SKM-1 (cell line): Measurements from ENCODE around the gene KIF26B.
"Not testable (repeated sequence)": the region's sequence is repeated elsewhere in the genome, so short reads cannot be mapped to it uniquely, and the experiment has no call there.

Experiments
- DNase-seq: peaks from one replicate; lab custom pipeline; 2025; ENCODE audit not compliant: unreplicated experiment; lab: John Stamatoyannopoulos, UW

Gene KIF26B

DNA sequence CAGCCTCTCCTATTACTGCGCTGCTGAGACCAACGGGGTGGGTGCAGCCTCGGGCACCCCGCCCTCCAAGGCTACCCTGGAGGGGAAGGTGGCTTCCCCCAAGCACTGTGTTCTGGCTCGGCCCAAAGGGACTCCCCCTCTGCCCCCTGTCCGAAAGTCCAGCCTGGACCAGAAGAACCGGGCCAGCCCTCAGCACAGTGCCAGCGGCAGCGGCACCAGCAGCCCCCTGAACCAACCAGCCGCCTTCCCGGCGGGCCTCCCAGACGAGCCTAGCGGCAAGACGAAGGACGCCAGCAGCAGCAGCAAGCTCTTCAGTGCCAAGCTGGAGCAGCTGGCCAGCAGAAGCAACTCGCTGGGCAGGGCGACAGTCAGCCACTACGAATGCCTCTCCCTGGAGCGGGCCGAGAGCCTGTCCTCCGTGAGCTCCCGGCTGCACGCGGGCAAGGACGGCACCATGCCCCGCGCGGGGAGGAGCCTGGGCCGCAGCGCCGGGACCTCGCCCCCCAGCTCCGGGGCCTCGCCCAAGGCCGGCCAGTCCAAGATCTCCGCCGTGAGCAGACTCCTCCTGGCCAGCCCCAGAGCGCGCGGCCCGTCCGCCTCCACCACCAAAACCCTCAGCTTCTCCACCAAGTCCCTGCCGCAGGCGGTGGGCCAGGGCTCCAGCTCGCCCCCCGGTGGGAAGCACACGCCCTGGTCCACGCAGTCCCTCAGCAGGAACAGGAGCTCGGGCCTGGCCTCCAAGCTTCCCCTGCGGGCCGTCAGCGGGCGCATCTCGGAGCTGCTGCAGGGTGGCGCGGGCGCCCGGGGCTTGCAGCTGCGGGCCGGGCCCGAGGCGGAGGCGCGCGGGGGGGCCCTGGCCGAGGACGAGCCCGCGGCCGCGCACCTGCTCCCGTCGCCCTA lies 533.1 kb downstream of the KIF26B start:
- DNase-seq, result no peak

DNA sequence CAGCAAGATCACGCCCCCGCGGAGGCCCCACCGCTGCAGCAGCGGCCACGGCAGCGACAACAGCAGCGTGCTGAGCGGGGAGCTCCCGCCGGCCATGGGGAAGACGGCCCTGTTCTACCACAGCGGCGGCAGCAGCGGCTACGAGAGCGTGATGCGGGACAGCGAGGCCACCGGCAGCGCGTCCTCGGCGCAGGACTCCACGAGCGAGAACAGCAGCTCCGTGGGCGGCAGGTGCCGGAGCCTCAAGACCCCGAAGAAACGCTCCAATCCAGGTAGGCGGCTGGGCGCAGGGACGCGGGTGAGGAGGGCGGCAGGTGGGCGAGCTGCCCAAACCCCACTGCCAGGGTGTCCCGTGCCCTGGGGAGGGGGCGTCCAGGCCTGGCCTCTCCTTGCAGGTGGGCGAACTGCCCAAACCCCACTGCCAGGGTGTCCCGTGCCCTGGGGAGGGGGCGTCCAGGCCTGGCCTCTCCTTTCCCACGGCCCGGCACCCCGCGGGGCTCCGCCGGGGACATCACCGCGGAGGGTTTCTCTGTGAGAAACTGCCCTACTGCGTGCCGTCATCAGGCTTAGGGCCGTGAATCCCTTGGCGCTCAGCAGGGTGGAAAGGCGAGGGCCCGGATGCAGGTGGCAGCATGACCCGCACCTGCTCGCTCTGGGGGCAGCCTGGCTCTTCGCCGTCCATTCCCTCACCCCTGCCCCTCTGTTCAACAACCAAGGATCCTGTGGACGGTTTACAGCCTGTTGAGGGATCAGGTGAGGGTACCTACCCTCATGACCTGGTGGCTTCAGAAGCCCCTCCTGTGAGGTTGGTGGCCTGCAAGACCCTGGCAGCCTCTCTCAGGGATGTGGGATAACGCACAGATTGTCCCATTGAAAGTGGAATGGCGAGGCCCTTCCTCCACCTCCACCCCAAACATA lies 534.0 kb downstream of the KIF26B start:
- no peak for DNase-seq

DNA sequence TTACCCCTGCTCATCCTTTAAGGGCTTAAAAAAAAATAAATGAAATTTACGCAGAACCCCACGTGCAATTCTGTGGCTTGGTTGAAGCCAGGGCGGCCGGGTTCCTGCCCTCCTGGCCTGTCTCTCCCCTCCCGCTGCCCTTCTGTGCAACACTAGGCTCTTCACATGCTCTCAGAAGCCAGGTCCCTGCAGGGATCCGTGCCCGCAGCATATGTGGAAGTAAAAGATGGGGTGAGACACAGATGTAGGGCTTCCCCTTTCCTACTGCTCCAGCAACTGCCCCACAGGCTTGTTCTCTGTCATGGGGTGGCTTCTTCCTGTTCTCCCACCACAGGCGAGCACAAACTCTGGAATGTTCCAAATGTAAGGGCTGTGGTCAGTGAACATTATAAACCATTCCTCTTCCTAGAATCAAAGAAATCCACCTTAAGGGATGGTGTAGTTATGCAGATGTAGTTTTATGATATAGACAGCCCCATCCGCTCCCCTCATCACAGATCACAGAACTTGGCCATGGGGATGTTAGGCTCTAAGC lies 535.4 kb downstream of the KIF26B start:
- peak; percentile 17 for DNase-seq

DNA sequence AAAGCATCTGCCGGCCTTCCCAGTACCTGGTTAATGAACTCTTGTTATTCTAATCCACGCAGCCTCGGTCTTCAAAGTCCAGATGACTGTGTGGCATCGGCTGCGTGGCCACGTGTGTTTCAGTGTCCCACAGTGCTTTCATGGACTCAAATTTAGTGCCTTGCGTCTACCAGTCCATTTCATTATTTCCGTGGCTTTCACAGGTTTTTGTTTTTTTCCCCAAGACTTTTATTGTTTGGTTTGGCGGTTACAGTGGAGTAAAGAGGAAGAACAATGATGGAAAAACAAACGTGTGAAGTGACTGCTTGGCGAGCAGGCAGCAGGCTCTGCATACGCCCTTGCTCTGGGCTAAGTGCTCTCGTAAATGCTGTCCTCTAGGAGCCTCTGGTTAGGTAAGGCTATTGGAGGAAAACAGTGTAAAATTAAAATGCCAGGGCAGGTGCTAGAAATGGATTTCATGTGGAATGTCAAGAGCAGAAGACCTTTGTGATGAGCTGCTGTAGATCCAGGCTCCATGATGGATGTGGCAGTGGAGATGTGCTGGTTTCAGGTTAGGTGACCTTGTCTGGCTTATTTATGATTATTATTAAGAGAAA lies 536.3 kb downstream of the KIF26B start:
- DNase-seq, result no peak

DNA sequence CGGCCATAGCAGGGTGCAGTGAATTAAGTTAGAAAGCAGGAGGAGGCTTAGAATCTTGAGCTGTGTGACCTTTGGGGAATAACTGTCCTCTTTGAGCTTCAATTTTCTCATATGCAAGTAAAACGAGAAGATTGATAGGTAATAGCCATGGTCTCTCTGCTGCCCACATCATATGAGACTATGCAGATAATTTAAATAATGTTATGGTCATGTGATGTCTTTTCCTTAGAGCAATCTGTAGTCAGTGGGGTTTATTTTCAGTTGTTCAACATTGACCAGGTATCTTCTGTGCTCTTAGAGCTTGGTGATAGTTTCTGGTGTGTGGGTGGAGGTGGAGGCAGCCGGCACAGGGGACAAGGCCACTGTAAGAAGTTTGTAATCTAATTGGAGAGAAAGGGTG lies 537.1 kb downstream of the KIF26B start:
- no peak for DNase-seq

DNA sequence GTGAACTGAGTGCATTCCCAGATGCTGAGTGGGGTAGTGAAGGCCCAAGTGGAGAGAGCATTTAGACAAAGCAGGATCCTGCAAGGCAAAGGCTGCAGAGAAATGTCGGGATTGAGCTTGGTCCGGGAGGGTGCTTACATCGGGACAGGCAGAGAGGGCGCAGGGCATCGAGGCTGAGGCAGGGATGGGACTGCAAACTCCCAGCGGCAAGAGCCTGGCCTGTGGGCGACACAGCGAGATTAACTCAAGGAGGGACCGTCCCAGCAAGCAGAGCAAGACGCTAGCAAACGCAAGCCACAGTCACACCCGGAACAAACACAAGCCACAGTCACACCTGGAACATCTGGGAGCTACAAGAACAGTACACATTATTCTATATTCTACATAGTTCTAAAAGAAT lies 537.5 kb downstream of the KIF26B start:
- no peak for DNase-seq

DNA sequence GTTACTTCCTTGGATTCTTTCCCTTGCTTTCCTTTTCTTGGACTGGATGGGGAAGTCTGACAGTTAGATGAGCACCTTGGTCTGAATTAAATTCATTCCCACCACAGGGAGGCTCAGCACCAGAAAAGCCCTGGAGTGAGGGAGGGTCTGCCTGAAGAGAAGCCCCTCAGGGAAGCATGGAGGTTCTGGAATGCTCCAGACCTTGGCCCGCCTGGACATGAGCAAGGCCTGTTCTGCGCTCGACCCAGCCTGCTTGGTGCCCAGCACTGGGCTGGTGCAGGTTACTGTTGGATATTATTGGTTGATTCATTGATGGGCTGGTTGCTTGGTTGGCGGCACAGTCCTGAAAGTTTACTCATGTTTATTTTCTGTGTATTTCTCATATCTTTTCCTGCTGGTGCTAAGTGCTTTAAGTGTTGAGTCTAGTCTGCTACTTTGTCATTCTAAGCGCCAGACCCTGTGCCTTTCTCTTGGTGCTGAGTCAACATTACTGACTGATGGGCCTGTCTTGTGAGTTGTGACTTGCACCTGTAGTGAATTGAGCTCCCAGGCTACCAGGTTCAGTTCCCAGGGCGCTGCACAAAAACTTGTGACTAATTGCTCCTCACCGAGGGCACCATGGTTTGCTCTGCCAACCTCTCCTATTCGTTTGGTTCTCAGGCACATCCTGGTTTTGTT lies 538.5 kb downstream of the KIF26B start:
- DNase-seq, result no peak

DNA sequence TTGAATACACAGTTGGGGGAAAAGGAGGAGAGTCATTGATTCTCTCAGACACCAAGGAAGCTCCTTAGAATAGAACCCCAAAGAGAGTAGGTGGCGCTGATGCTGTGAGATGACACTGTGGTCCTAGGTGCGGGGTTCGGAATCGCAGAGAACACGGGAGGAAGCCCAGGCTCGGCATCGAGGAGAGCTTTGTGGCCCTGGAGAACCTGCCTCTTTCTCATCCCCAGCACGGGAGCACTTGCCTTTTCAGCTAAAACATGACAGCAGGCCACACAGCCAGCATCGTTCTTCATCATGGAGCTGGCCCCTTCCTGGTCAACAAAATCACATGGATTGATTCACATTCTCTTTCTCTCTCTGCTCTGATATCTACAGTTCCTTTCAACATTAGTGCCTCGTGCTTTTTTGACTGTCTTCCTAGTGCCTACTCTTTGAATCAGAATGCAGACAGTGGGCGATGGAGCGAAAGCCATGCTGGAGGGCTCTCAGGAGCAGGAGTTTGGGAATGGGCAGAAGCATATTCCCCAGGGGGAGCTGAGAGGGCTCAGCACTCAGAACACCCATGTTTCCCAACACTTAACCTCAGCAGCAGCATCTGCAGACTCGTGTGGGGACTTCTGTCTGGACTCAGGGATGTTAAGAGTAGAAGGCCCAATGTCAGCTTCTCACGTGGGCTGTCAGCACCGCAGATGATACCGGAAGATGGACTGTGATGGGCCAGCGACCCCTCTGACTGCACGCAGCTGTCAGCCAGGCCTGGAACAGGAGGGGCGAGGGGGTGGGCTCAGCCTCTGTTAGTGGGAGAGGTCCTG lies 539.4 kb downstream of the KIF26B start:
- DNase-seq, result no peak

DNA sequence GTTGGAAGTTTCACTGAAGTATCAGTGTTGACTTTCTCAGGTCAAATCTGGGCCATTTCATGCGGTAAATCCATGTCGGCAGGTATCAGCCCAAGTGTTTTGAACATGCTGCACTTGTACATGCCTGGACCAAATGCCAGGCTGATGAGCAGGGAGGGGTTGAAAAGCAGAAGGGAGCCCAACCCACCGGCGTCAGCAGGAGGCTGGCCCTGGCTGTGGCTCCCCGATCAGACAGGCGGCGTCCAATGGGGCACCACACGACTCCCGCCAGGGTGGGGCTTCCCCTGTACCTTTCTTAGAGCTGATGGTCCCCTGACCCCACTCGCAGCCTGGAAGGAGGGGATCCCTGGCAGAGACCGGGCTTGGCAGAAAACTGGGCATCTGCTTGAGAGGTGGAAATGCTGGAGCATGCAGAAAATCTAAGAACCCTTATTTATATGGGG lies 540.0 kb downstream of the KIF26B start:
- no peak for DNase-seq

DNA sequence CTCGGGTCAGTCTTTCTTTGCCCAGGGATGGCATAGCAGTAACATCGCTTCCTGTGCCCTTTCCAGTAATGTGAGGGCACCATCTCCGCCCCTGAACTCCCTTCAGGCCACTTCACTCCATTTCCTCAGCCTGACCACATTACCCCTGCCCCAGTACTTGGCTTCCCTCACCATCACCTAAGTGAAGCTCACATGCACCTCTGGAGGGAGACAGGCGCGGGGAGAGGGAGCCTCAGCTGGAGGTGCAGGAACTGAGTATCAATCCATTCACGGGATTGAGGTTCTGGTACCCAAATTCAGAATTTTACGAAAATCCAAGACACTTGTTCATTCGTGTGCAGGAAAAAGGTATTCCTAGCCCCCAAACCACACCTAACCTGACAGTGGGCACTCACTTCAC lies 540.4 kb downstream of the KIF26B start:
- DNase-seq, result no peak

DNA sequence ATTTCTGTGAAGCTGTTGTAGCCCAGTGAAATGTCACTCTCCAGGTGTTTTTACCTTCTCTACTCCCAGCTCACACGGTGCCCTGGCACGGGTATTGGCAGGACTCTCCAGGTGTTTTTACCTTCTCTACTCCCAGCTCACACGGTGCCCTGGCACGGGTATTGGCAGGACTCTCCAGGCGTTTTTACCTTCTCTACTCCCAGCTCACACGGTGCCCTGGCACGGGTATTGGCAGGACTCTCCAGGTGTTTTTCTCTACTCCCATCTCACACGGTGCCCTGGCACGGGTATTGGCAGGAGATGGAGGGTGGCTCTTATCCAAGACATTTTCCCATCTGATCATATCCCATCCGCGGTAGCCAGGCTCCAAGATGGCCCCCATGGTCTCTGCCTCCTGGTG lies 540.9 kb downstream of the KIF26B start:
- DNase-seq, result not testable (repeated sequence)

DNA sequence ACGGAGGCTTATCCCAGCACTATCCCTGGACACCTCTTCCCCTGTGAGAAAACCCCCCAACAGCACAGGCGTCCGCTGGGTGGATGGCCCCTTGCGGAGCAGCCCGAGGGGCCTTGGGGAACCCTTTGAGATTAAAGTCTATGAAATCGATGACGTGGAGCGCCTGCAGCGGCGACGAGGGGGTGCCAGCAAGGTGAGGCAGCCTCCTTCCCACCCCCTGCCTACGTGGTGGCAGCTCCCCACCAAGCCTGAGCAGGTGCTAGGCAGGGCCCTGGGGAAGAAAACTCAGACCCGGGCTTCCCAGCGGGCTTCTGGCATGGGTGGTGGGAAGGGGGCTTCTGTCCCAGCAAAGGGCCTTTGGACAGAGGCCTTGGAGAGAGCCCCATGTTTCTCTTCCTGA lies 543.3 kb downstream of the KIF26B start:
- DNase-seq, result no peak

DNA sequence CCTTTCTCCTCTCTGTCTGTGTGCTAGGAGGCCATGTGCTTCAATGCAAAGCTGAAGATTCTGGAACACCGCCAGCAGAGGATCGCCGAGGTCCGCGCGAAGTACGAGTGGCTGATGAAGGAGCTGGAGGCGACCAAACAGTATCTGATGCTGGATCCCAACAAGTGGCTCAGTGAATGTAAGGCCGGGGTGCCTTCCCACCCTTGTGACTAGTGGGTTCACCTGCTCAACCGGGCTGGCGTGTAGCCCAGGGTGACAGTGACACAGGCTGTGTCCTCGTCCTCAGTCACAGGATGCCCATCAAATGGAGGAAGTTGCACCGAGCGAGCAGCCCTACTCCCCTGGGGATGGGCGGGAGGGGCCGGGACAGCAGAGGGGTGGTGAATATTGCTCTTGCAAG lies 544.1 kb downstream of the KIF26B start:
- no peak for DNase-seq

DNA sequence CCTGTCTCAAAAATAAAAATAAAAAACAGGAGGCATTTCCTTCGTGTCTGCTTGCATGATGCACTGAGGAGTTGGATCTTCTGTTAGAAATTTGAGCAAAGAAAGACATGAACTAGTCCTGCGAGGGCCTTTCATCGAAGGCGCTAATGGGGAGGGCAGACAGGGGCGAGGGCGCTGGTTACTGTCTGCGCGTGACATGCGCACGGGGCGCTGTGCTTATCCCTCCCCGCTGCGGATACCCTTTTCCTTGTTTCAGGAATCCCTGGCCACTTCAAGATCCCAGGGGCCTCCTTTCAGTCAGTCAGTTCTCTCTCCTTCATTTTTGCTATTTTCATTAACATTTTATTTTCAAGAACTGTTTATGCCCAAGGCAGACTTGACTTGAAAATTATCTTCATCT lies 545.8 kb downstream of the KIF26B start:
- no peak for DNase-seq

DNA sequence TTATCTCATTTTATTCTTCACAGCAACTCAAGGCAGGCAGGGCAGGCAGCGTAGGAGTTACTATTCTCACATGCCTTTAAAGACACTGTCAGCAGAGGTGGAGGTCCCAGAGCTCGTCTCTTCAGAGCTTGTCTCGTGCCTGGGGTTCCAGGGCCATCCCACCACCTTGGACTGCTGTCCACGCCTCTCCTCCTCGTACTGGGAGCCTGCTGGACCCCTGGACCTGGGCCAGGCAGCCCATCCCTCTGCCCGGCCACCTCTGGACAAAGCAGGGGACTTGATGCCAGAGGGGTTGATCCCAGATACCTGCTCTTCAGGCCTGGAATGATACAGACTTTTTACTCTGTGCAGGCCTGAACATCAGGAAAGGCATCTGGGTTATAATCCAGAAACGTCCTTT lies 546.8 kb downstream of the KIF26B start:
- DNase-seq, result no peak

DNA sequence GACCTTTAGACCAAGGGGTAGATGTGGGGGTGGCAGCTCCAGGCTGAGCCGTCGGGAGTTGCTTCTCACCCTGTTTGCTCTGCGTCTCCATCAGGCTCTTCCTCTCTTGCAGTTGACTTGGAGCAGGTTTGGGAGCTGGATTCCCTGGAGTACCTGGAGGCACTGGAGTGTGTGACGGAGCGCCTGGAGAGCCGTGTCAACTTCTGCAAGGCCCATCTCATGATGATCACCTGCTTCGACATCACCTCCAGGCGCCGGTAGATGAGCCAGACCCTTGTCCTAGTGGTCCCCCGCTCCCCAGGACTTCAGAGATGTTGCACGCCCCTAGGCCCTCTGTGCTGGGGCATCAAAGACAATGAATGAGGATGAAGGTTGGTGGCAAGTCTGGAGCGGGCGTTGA lies 547.6 kb downstream of the KIF26B start:
- no peak for DNase-seq

DNA sequence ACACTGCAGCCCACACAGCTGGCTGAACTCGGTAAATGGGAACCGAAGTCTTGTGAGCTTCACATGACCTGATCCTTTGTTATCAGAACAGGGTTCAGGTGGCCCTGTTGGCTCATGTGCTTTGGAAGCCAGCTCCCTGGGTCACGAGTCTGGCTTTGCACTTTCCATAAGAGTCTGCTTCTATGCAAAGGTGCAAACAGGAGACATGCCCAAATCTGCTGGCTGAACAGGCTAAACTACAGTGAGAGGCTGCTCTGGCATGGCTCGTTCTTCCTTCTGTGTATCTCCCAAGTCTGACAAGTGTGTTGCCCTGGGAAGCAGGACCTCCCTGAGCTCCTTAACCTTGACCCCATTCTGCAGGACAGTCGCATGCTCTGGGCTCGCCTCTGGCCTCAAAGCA lies 549.6 kb downstream of the KIF26B start:
- no peak for DNase-seq

DNA sequence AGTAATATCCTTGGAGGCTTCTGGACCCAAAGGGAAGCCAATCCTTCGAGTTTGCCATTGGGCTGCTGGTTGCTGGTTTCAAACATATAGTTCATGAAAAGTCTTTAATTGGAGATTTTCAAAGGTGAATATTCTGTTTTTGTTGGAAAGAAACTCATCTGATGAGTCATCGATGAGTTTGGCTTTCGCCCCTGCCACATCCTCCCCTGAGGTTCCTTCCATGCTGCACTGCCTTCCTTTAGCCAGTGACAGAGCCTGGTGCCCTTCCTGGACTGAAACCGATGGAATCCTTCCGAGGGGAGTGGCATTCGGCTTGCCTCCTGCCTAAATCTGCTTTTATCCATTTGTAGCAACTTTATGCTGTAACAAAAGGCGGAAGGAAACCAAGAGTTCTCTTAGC lies 550.0 kb downstream of the KIF26B start:
- no peak for DNase-seq

DNA sequence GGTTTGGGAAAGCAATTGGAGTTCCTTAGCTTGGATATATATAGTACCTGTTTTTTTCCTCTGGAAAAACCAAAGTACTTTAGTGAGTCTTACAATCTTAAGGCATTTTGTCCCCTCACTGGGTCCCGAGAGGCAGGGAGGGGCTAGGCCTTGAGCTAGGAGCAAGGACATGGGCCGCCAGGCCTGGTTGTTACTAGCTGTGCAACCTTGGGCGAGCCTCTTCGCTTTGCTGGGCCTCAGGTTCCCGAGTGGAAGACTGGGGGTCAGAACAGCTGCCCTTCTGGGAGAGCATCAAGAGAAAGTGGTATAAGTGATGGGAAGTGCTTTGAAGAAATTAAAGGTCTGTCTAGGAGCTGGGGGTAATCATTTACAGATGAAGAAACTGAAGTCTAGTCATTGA lies 553.2 kb downstream of the KIF26B start:
- no peak for DNase-seq
